Bronchial smooth muscle cell (primary cell): ENCODE measurements around the gene TNK1. TPM values are rescaled to one million over a fixed set of nuclear protein-coding genes. Genes with fewer than 3 reads are reported as not detected.

Experiments used
- total RNA-seq: library from RNA; depleted of rRNA; stranded (reverse); fragments of >200 nt; gene quantifications from 2 replicates; pipeline ENCODE4 v1.2.1, GENCODE V29; 2014

The TNK1 gene
- 0.09 and 0.32 TPM in 2 replicates for total RNA-seq

DNA sequence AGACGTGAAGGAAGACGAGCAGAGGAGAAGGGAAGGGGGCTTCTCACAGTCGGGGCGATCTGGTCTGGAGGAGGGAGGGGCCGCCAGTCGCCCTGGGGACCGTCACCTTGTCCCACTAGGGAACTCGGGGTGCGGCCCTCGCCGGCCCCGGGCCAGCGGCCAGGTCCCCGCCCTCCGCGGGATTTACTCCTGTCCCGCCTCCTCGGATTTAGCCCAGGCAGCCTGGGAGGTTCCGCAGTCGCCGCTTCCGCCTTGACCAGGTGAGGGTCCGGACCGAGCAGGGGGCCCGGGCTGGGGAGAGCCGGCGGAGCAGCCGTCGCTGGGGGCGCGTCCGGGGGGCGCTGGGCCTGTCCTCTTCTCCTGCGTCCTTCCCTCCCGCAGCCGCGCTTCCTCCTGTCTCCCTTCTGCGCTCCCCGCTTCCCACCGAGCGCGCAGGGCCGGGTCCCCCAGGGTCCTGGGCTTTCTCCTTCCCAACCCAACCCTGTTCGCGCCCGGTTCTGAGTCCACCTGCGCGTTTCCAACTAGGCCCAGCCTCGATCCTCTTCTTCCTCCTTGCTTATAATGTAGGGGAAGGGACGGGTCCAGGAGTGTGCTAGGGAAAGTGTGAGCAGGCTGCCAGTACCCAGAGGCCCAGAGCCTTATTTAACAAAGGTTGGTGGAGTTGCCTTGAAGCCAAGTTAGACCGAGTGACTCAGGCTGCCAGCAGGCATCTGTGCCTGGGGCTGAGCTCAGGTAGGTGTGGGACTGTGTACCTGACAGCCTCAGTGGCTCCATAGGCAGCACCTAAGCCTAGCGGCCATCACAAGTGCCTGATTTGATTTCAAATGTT, at the start of gene TNK1:
TNK1 (plus strand) TSS at position 235 of the 829 bp plus-strand sequence. CDS start 1,838 bp downstream, outside the sequence.

DNA sequence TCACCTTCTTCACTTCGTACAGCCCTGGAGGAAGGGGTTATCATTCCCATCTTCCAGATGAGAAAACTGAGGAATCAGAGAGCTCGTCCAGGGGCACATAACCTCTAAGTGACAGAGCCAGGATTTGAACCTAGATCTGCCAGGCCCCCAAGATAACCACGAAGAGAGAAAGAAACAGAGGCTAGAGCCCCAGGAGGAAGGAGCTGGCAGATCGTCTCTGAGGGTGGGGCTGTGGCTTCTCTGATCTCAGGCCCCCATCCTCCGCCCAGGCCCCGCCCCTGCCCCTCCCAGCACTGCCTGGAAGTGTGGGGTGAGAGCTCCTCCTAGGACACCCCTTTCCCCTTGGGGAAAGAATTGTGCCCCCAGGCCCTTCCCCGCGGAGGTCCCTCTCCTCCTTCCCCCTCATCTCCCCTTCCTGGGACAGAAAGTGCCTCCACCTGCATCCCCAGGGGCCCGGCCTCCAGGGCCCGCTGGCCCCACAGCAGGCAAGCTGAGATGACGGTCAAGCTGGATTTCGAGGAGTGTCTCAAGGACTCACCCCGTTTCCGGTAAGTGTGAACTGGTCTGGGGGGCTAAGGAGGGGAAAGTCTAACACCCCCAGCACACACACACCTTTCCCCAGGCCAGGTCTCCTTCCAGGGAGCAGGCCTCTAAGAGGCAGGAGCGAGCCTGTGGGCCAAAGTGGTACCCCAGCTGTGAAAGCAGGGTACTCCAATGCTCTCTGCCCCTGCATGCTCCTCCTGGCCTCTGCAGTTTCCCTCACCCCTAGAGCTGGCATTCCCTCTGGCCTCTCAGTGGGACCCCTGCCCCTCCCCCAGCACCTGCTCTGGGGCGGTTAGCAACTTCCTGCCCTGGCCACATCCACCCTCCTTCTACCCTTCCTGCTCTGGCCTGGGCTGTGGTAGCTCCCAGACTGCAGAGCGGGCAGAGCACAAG, 44.4 kb upstream of the TNK1 start, which contains the start of gene ACAP1:
ACAP1 (plus strand) TSS at position 290 of the 936 bp plus-strand sequence; CDS start at position 496, 206 bp downstream.

DNA sequence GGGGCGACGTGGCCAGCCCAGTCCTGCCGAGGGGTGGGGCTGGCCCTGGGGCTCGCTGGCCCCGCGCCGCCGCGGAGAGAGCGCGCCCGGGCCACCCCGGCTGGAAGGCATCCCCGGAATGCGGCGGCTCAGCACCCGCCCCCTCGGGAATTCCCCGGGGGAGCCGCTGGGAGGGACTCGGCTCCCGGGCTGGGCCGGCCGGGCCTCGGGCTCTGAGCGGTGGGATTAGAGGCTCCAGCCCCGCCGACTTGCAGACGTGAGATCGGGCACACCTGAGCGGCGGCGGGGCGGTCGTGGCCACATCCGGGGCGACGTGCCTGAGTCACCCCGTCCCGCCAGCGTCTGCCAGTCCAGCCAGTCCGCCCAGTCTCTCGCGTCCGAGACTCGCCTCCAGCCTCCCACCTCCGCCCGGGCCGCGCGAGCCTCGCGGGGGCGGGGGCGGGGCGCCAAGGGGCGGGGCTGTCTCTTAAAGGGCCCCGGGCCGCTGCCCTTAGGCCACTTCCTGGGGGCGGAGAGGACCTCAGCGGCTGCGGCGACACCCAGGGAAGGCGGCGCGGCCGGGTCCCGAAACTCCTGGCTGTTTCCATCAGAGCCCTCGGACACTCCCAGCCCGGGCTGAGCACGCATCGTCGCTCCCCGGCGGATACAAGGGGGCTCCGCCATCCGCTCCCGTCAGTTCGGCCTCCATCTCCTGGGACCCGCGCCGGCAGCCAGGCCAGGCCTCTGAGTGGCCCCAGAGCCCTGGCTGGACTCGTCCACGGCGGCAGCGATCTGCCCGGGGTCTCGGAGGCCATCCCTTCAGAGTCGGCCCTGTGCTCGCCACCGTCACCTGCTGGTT, 29.0 kb upstream of the TNK1 start, which contains the start of gene KCTD11:
KCTD11 (plus strand) TSS at position 498 of the 838 bp plus-strand sequence.

DNA sequence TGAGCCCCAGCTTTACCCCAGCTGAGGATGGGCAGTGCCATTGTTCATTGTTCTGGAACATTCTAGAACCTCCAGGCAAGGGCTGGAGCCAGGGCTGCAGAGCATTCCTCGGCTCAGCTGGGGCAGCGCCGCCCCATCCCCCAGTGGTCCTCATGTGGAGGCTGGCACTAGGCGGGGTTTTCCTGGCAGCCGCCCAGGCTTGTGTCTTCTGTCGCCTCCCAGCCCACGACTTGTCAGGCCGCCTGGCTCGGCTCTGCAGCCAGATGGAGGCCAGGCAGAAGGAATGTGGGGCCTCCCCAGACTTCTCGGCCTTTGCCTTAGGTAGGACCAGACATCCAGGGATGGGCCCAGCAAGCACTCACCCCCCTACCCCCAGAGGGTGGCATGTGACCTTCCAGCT, 25.8 kb upstream of the TNK1 start, which contains the start of gene TMEM95:
TMEM95 (plus strand) TSS at position 104 of the 400 bp plus-strand sequence; CDS start at position 153, 49 bp downstream.

DNA sequence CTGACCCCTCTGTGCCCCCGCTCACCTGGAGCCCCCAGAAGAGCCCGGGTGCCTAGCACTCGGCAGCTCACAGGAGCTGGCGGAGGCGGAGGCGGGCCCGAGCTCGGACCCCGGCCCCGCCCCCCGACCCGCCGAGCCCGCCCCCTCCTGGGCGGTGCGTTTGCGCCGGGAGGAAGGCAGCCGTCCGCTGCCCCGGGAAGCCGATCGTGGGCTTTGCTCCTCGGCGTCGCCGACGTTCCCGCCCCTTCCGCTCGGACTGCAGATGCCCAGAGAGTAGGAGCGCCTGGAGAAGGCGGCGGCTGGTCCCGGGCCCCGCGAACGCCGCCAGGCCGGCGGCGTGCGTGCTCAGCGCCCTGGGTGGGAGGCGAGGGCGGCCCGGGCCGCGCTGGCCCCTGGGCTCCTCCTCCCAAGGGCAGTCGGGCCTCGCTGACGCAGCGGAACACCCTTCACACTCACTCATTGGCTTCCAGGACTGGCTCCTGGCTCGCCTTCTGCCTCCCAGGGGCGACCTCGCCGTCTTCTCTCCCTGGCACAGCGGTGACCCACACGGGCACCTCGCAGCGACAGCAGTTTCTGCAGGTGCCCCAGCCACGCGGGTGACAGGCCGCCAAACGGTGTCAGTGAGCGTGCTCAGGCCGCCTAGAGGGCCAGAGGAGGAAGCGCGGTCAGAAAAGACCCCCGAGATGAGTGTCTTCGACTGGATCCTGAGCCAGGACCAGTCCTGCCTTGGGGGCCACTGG, 13.7 kb downstream of the TNK1 start, which contains the start of gene PLSCR3:
PLSCR3 (minus strand) TSS at position 74 of the 740 bp plus-strand sequence. CDS start 415 bp downstream, outside the sequence.

DNA sequence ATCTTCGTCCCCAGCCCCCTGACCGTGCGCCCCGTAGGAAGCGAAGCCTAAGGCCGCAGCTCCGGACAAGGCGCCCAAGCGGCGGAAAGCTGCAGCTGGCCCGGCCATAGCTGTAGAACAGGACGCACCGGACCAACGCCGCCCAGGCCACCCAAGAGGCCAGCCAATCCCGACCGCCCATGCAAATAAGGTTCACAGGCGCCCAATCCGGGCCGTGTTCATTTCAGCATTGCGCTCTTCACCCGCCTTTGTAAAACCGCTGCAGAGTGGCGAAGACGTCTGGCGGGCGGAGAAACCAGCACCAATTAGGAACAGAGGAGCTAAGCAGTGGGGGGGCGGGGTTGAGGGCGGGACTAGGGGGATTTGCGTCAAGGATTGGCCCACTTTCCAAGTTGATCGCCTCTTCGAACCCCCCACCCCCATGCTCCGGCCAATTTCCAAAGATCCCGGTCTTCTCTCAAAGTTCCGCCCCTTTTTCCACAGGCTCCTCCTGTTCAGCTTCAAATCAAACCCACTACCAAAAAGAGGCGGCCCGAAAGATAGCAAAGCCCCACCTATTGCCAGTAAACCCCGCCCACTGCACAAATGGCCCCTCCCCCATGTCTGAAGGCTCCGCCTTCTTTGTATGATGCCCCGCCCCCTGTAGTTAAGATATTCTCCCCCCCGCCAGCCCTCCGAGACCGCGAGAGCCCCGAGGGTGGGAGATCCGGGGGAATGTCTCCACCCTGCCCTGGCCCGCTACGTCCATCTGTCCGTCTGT, 23.3 kb downstream of the TNK1 start, which contains the start of gene TMEM256:
TMEM256 (minus strand) TSS at position 121 of the 760 bp plus-strand sequence; CDS start at position 108, 13 bp downstream.

DNA sequence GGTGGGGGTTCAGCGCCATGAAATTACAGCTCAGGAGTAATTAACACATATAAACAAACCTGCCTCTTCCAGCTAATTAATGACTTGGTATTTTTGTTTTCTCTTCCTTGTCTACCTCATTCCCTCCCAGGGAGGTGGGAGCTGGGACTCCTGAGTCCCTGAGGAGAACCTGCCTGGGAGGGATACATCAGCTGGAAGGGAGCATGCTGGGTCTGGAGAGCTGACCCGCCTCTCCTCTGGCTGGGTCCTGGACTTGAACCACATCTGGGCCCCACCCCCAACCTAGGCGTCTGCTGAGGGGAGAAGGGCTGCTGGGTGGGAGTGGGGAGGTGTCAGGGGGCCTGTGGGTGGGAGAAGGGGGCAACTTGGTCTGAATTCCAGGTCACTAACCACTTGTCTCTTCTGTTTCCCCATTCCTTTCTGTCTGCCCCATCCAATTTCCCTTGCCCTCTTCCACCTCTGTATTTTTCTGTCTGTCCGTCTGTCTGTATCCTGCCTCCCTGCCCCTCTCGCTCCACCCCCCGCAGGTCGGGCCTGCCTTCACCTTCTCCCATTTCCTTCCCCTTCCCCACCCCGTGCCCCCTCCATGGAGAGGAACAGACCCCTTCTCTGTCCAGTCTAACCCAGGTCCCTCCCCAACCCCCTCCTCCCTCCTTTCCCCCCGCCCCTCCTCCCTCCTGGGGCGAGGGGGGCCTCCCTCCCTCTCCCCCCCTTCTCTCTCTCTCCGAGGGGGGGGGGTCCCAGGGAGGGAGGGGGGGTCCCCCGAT, 26.8 kb downstream of the TNK1 start, which contains the start of gene NLGN2:
NLGN2 (plus strand) TSS at position 361 of the 767 bp plus-strand sequence. CDS start 411 bp downstream, outside the sequence.

DNA sequence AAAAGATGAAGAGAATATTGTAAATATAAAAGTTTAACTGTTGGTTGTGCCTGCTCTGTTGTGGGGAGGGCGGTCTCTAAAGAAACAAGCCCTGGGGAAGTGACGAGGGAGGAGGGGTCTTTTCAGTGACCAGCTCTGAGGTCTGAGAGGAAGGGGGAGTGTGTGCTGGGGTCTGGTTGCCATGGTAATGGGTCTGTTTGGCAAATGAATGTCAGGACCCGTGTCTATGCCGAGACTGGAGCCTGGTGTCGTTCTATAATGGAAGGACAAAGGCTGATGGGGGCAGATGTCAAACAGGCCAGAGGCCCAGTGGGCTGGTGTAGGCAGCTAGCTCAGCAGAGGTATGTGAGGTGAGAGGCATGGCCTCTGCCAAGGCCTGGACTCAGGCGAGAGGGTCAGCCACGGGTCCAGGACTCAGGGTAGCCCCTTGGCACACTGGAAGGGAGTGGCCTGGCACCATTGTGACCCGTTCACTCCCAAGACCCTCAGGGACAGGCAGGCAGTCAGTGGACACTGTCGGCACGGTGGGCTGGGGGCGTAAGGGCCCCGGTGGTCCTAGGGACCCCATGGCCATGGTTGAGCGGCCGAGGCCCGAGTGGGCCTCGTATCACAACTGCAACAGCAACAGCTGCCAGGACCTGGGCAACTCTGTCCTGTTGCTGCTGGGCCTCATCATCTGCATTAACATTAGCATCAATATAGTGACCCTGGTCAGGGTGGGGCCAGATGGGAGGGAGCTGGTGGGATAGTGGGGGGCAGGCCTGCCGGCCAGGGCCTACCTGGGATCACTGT, 39.1 kb downstream of the TNK1 start, which contains the start of gene SPEM1:
SPEM1 (plus strand) TSS at position 506 of the 792 bp plus-strand sequence; CDS start at position 567, 61 bp downstream.

DNA sequence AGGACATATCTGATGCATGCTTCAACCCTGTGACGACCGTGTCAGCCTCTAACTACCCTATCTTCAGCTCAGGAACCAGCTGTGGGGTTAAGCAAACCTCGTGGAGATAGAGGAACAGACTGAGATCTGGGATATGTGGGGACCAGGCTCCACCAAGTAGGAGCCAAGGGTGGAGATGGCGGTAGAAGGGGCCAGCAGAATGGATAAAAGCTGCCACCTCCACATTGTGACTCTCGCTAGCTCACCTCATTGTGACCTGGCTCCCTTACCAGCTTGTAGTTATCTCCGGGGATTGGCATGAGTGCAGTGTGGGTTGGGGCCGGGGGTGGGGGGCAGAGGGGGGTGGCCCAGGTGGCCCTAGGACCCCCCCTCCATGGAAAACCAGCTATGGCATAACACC, 44.4 kb downstream of the TNK1 start, which contains the start of gene SPEM2:
SPEM2 (plus strand) TSS at position 301 of the 400 bp plus-strand sequence; CDS start at position 374, 73 bp downstream.

DNA sequence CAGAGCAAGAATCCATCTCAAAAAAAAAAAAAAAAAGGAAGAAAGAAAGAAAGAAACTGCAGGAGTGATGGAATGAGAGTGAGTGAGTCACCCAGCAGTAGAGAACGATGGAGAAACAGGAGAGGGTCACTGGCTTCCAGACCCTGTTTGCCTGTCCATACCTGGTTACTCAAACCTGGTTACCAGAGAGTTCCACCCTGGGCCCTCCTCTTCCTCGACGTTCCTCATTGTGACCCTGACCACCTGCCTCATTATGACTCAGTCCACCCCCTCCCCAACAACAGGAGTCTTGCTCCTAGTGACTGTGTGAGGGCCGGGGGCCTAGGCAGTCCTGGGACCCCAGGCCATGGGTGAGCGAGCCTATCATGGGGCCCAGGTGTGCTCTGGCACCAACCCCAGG, 47.7 kb downstream of the TNK1 start, which contains the start of gene SPEM3:
SPEM3 (plus strand) TSS at position 301 of the 400 bp plus-strand sequence; CDS start at position 347, 46 bp downstream.

Other genes with a start within 250 kb of the TNK1 start
- gene ASGR1, start 201.7 kb upstream of the TNK1 start, total RNA-seq: 0.86 and 1.6 TPM in 2 replicates
- 14.3 and 16.3 TPM in 2 replicates for gene DLG4, start 161.3 kb upstream of the TNK1 start, total RNA-seq
- gene ACADVL, start 161.2 kb upstream of the TNK1 start, total RNA-seq: 233 and 286 TPM in 2 replicates
- 106 and 115 TPM in 2 replicates for gene DVL2, start 146.6 kb upstream of the TNK1 start, total RNA-seq
- 29.5 and 39.6 TPM in 2 replicates for gene PHF23, start 141.6 kb upstream of the TNK1 start, total RNA-seq
- 192 and 205 TPM in 2 replicates for gene GABARAP, start 138.6 kb upstream of the TNK1 start, total RNA-seq
- 19.1 and 23.0 TPM in 2 replicates for gene CTDNEP1, start 129.4 kb upstream of the TNK1 start, total RNA-seq
- gene ELP5, start 128.9 kb upstream of the TNK1 start, total RNA-seq: 19.9 and 22.9 TPM in 2 replicates
- 4.2 and 16.5 TPM in 2 replicates for gene CLDN7, start 118.6 kb upstream of the TNK1 start, total RNA-seq
- 0.09 and 0.16 TPM in 2 replicates for gene SLC2A4, start 99.4 kb upstream of the TNK1 start, total RNA-seq
- 0.09 TPM in 1 of 2 replicates, not detected in the other for gene YBX2, start 86.5 kb upstream of the TNK1 start, total RNA-seq
- 435 and 499 TPM in 2 replicates for gene EIF5A, start 73.5 kb upstream of the TNK1 start, total RNA-seq
- 22.5 and 47.1 TPM in 2 replicates for gene GPS2, start 65.7 kb upstream of the TNK1 start, total RNA-seq
- 18.9 and 25.7 TPM in 2 replicates for gene NEURL4, start 51.8 kb upstream of the TNK1 start, total RNA-seq
- 3.3 and 5.2 TPM in 2 replicates for gene ACAP1, start 44.6 kb upstream of the TNK1 start, total RNA-seq
- 4.6 and 5.4 TPM in 2 replicates for gene KCTD11, start 28.9 kb upstream of the TNK1 start, total RNA-seq
- gene TMEM95, start 25.9 kb upstream of the TNK1 start, total RNA-seq: not detected in 2 replicates
- gene PLSCR3, start 13.4 kb downstream of the TNK1 start, total RNA-seq: 15.5 and 15.9 TPM in 2 replicates
- gene TMEM256, start 23.0 kb downstream of the TNK1 start, total RNA-seq: 70.3 and 140 TPM in 2 replicates
- 6.8 and 7.1 TPM in 2 replicates for gene NLGN2, start 26.8 kb downstream of the TNK1 start, total RNA-seq
- 0.16 TPM in 1 of 2 replicates, not detected in the other for gene SPEM1, start 39.2 kb downstream of the TNK1 start, total RNA-seq
- gene SPEM2, start 44.5 kb downstream of the TNK1 start, total RNA-seq: not detected in 2 replicates
- not detected in 2 replicates for gene SPEM3, start 47.8 kb downstream of the TNK1 start, total RNA-seq
- 0.60 and 2.4 TPM in 2 replicates for gene TMEM102, start 54.3 kb downstream of the TNK1 start, total RNA-seq
- 1.0 and 1.1 TPM in 2 replicates for gene FGF11, start 58.4 kb downstream of the TNK1 start, total RNA-seq
- gene CHRNB1, start 64.0 kb downstream of the TNK1 start, total RNA-seq: 8.8 and 10.1 TPM in 2 replicates
- gene ZBTB4, start 98.5 kb downstream of the TNK1 start, total RNA-seq: 12.5 and 16.4 TPM in 2 replicates
- gene SLC35G6, start 100.4 kb downstream of the TNK1 start, total RNA-seq: not detected in 2 replicates
- 107 and 113 TPM in 2 replicates for gene POLR2A, start 103.3 kb downstream of the TNK1 start, total RNA-seq
- 7.3 and 9.1 TPM in 2 replicates for gene TNFSF12, start 168.0 kb downstream of the TNK1 start, total RNA-seq
- gene TNFSF13, start 177.7 kb downstream of the TNK1 start, total RNA-seq: 0.34 and 1.7 TPM in 2 replicates
- gene SENP3, start 180.8 kb downstream of the TNK1 start, total RNA-seq: 51.1 and 54.5 TPM in 2 replicates
- 21.0 and 27.6 TPM in 2 replicates for gene CD68, start 198.5 kb downstream of the TNK1 start, total RNA-seq
- 36.7 and 48.5 TPM in 2 replicates for gene MPDU1, start 202.8 kb downstream of the TNK1 start, total RNA-seq
- gene SOX15, start 209.0 kb downstream of the TNK1 start, total RNA-seq: 0.17 and 0.32 TPM in 2 replicates
- 31.5 and 35.0 TPM in 2 replicates for gene FXR2, start 233.8 kb downstream of the TNK1 start, total RNA-seq
- gene SAT2, start 246.7 kb downstream of the TNK1 start, total RNA-seq: 55.3 and 67.3 TPM in 2 replicates
- 0.26 and 0.47 TPM in 2 replicates for gene SHBG, start 249.0 kb downstream of the TNK1 start, total RNA-seq